Astrocyte of the spinal cord (primary cell): ENCODE measurements around the gene RPL35.

Source experiments
- DNase-seq: peaks from one replicate; pipeline ENCODE4 v3.0.0; 2011; ENCODE audit warnings: low read depth, low spot score
- H3K4me3 ChIP-seq: 2 replicates; pipeline ENCODE4 v1.5.1; 2011; ENCODE audit warnings: low read depth, mild to moderate bottlenecking, low read length, moderate library complexity
- in situ Hi-C: cut with HindIII; loops from 2 replicates; pipeline ENCODE4 v1.10.0; 2017; ENCODE audit warnings: low sequenced_read_pairs
- TF ChIP-seq, protein P1 (sequence below): IDR thresholded peaks from 2 replicates; pipeline ENCODE4 v1.5.1; 2012; ENCODE audit warnings: low read depth, mild to moderate bottlenecking, low read length, inconsistent platforms

RPL35 gene

GRCh38 chr9:124869986-124870560 is 8.3 kb upstream of the RPL35 start:
- TF ChIP-seq, protein P1, sequence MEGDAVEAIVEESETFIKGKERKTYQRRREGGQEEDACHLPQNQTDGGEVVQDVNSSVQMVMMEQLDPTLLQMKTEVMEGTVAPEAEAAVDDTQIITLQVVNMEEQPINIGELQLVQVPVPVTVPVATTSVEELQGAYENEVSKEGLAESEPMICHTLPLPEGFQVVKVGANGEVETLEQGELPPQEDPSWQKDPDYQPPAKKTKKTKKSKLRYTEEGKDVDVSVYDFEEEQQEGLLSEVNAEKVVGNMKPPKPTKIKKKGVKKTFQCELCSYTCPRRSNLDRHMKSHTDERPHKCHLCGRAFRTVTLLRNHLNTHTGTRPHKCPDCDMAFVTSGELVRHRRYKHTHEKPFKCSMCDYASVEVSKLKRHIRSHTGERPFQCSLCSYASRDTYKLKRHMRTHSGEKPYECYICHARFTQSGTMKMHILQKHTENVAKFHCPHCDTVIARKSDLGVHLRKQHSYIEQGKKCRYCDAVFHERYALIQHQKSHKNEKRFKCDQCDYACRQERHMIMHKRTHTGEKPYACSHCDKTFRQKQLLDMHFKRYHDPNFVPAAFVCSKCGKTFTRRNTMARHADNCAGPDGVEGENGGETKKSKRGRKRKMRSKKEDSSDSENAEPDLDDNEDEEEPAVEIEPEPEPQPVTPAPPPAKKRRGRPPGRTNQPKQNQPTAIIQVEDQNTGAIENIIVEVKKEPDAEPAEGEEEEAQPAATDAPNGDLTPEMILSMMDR: no peak
- H3K4me3 ChIP-seq: peak overlapping the region; percentile 95
- in situ Hi-C loops: no loop called here
- peak; percentile 53 for DNase-seq

DNA sequence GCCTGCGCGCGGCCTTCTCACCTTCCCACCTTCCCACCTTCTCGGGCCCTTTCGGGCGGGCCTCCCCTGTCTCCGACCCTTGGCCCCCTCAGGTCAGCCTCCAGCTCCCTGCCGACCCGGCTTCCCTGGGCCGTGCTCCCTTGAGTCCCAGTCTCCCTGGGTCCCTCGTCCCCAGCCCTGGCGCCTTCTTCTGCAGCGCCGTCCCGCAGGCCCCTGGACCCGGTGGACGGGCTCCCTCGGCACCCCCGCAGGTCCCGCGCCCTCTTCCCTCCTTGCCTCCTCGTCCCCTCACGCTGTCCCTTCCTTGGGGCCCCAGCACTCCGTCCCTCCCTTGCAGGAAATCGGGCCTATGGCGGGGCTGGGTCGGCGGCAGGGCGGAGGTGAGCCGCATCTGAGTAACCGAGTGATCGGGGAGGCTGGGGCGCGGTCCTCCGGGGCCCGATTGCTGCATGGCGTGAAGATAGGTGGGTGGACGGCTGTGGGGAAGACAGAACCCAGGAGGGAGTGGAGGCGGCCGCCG is 7.8 kb upstream of the RPL35 start:
- in situ Hi-C loops: no loop called here
- H3K4me3 ChIP-seq: peak overlapping the region; percentile 95
- DNase-seq: no peak
- TF ChIP-seq, protein P1: no peak

DNA sequence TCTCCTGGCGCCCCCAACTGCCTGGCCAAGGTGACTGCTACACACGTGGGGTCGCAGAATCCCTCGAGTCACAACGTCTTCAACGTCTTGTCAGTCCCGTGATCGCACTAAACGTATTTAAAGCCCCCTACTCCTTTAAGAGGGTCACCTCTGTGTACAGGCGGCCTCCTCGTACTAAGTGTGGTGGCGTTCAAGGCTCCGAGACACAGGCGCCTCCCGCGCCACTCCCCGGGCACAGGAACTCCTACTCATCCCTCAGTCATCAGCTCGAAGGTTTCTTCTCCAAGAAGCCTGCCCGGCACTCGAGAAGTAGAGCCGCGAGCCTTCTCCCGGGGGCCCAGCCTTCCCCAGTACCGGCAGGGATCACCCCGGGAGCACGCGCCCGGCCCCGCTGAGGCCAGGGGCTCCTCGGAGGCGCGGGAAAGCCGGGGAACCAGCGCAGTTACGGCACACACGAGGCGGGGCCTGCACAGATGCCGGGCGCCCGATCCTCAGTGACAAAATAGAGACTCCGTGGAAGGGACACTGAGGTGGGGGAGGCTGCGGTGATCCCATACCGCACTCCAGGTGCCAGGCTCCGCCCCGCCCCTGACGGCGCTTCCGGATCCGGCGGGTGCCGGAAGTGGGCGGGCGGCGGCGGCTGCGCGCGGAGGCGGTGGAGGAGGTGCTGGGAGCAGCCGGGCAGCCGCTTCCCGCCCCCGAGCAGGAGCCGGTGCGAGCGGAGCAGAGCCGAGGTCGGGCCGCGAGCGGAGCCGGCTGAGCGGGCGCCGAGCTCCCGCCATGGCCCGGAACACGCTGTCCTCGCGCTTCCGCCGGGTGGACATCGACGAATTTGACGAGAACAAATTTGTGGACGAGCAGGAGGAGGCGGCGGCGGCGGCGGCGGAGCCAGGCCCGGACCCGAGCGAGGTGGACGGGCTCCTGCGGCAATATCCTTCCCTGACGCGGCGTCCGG is 7.0 kb upstream of the RPL35 start:
- peak; percentile 81 for DNase-seq
- peak overlapping the region; percentile 95 for H3K4me3 ChIP-seq
- in situ Hi-C loops: no loop called here
- TF ChIP-seq, protein P1: peak; percentile 44

- H3K4me3 ChIP-seq: no peak overlapping the region
- no peak for DNase-seq
- in situ Hi-C loops: no loop called here
- TF ChIP-seq, protein P1: no peak
Observed at GRCh38 chr9:124863371-124863871, 1.7 kb upstream of the RPL35 start.

- peak overlapping the region; percentile 70 for H3K4me3 ChIP-seq
- in situ Hi-C loops: no loop called here
- no peak for DNase-seq
- TF ChIP-seq, protein P1: no peak
Observed at GRCh38 chr9:124860582-124861341, 995 bp downstream of the RPL35 start.
